GM21619 (cell line): ENCODE results near the gene LCE3D.
"Not testable (repeated sequence)": the region's sequence is repeated elsewhere in the genome, so short reads cannot be mapped to it uniquely, and the experiment has no call there.

Source experiments
- ATAC-seq: cut with Tn5 transposase; IDR thresholded peaks from one replicate; pipeline ENCODE4 v1.9.1; 2021; ENCODE audit not compliant: unreplicated experiment

The LCE3D gene, protein sequence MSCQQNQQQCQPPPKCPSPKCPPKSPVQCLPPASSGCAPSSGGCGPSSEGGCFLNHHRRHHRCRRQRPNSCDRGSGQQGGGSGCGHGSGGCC

DNA sequence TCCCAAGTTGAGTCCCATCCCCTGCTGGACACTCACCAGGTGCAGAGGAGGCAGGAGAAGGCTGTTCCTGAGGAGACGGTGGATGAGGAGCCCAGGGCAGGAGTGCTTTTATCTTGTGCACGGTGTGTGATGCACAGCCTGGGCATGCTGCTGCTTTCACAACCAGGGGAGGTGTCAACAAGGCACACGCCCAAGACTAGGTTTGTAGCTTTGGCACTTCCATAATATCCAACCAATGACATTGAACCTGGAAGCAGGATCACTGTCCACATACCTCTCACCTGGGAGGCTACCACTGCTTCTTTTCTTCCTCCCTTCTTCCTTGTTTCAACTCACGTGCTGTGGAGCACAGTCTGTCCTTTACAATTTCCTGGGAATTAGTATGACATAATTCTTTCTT is at the start of gene LCE3D:
TSS of gene LCE3D (minus strand) at position 84 of the 400 bp plus-strand sequence. CDS start 580 bp downstream, outside the sequence.
- no peak for ATAC-seq

DNA sequence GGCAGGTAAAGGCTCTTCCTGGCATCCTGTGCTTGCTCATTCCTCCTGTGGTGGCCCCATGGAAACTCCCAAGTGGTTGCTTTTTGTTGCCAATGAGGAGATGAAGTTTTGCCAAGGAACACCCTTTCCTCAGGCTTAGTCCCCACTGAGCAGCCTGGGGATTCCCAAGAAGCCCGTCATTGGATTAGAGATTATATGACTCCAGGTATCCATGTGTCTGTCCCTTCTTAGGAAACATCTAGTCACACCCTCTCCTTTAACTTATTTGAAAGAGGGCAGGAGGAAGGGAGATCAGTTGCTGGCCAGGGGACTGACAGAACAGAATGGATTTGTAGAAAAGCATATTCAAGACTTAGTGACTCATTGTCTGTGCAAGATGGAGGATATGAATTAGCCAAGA is 46.4 kb upstream of the LCE3D start:
- ATAC-seq: no peak

DNA sequence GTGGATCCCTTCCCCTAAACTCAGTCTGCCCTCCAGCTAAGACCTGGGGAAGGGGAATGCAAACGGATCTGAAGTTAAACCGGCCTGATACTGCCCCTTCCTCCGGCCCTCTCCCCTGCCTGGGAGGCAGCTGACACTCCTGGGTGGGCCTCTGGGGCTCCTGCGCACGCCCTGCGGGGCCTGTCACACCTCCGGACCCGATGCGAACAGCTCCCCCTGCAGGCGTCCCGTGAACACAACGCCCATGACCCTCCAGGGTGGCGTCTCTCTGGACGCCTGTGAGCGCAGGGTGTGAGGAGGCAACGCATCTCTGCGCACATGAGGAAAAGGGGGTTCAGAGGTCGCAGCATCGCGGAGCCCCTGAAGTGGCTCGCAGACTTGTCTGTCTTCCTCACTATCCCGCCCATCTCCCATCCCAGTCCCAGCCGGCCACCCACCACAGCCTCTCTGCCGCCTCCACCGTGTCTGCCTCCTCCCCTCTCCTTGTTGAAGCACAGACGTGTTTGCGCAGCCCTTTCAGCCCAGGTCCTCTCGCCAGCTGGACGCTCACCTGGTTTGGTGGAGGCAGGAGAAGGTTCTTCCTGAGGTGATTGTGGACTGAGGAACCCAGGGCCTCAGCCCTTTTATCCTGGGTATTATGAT is 43.0 kb upstream of the LCE3D start:
- no peak for ATAC-seq

DNA sequence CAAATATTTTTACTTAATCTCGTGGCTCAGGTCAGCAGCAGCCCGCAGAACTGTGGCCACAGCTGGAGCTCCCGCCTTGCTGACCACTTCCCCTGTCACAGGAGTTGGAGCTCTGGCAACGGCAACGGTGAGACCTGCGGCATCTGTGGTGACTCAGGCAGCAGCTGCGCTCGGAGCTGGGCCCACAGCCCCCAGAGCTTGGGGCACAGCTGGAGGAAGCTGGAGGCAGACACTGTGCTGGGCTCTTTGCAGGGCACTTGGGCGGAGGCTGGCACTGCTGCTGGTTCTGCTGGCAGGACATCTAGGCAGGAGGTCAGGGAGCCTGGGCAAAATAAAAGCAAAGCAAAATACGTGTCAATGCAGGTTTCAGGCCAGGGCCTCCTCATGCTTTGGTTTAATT is 42.5 kb upstream of the LCE3D start, which contains the start of gene LCE3A:
TSS of gene LCE3A (minus strand) at position 301 of the 400 bp plus-strand sequence. CDS start at position 301, 0 bp downstream.
- ATAC-seq: no peak

DNA sequence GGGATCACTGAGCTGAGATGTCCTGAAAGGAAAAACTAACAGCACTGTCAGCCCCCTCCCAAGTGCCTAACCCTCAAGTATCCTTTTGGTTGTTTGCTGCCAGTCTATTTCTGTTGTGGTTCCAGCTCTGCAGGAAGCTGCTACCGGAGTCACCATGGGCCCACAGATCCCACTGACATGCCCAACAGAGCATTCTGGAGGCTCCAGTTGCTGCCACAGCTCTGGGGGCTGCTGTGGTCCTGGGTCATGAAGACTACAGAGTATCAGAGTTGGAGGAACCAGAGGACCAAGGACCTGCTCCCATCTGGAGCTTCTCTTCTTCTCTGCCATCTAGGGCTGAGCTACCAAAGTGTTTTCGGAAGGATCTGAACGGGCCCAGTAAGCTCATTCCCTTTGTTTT is 41.7 kb upstream of the LCE3D start:
- no peak for ATAC-seq

DNA sequence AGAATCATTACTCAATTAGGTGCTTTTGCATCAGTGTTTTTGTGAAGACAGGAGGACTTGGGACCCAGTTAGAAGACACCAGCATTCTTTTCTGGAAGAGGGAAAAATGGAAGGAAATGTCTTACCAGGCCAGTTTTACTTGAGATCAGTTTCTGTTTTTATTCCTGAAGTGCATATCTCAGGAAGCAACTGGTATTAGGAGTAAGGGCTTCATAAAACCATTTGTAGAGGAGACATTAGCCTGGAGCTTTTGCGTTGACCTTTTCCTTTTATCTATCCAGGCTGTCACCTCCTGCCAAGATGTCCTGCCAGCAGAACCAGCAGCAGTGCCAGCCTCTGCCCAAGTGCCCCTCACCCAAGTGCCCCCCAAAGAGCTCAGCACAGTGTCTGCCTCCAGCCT is 33.2 kb upstream of the LCE3D start, which contains the start of gene LCE3B:
TSS of gene LCE3B (plus strand) at position 301 of the 400 bp plus-strand sequence. CDS start at position 301, 0 bp downstream.
- no peak for ATAC-seq

DNA sequence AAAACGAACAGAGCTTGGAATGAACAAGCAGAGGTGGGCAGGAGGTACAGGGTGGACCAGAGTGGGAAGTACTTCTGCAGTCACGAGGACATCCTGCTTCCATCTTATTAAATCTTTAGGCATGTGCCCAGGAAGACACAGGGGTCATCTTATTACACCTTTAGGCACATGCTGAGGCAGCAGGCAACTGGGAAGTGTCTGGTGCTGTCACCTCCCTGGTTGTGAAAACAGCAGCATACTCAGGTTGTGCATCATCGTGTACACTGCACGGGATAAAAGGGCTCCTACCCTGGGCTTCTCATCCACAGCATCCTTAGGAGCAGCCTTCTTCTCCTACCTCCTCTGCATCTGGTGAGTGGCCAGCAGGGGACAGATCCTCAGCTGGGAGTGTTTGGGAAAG is 19.6 kb upstream of the LCE3D start, which contains the start of gene LCE3C:
TSS of gene LCE3C (plus strand) at position 301 of the 400 bp plus-strand sequence. CDS start 498 bp downstream, outside the sequence.
- no peak for ATAC-seq

DNA sequence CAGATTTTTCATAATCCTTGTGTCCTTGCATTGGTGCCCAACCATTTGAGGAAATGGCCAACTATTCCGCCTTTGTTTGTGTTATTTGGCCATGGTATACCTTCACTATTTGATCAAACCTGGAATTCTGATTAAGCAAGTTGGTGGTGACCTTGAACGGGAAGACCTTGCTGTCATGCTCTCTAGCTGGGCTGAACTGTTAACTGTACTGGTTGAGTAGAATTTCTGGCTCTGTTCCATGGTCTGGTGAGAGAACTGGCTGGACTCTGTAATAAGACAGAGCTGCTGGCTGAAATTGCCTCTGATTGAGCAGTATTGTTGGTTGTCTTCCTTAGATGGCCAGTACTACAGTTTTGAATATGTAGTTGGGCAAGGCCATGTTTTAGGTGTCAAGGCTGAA is 16.7 kb upstream of the LCE3D start:
- ATAC-seq: no peak

DNA sequence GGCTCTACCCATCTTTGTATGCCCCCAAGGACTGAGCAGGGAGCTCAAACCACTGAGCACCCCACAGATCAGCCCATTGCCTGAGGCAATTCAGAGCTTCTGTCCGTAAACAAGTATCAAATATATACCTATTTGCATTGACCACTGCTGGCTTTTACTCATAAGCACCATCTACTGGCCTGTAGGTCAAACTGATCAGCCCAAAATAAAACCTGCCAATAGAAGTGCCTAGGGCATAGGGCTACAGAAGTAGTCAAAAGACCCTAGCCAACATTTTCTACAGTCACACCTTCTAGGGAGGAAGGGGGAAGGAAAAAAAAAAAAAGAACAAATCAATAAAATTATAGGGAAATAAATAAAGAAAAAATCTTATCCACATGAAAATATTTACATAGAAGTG is 5.3 kb upstream of the LCE3D start:
- ATAC-seq: no peak

DNA sequence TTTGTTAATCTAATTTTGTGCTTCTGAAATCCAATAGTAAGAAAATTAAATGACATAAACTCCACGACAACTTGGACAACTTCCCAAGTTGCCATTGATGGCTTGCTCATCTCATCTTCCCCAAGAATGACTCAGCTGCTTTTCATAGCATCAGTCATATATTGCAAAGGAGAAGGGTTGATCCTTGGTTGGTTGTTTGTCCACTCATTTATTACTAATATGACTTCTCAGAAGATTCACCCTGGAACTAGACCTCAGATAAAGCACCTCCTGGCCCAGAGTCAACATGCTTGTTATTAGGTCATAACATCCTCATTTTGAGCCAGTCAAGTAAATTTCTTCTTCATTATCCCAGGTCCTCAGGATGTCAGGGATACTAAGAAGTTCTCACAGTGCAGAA is 2.3 kb upstream of the LCE3D start:
- no peak for ATAC-seq

DNA sequence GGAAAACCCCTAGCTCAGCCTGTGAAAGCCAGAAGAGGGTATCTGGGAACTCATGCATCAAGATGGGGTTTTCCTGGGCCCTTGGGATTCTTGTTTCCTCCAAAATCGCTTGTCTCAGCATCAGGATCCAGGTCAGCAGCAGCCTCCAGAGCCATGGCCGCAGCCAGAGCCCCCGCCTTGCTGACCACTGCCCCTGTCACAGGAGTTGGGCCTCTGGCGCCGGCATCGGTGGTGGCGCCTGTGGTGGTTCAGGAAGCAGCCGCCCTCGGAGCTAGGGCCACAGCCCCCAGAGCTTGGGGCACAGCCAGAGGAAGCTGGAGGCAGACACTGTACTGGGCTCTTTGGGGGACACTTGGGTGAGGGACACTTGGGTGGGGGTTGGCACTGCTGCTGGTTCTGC is 790 bp downstream of the LCE3D start:
- ATAC-seq: not testable (repeated sequence)

DNA sequence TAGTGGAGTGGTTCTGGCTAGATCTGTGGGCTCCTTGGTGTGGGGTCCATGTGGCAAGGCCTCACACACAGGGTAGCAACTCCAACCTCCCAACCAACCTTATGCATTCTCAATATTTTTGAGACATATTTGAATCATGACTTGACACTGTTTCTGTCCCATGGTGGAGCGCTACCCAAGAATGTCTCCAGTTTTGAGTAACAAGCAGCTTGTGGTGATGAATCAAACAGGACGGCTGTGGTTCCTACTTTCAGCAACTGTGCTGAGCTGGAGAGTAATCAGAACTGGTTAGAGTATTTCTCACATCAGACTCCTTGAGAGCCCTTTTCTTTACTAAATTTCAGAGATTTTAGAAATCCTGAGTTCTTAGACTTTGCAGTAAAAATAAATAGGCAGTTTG is 3.1 kb downstream of the LCE3D start:
- ATAC-seq: no peak

DNA sequence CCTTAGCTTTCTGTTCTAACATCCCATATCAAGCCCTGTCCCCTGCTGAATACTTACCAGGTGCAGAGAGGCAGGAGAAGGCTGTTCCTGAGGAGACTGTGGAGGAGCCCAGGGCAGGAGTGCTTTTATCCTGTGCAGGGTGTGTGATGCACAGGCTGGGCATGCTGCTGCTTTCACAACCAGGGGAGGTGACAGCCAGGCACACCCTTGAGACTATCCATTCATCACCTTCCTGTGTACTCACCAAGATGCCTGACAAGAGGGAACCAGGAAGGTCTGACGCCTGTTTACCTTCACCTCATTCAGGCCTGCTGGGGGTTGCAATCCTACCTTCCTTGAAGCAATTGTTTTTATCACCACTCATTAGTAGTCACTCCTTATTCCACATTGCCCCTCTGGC is 13.6 kb downstream of the LCE3D start, which contains the start of gene LCE3E:
TSS of gene LCE3E (minus strand) at position 100 of the 400 bp plus-strand sequence. CDS start 572 bp downstream, outside the sequence.
- no peak for ATAC-seq

DNA sequence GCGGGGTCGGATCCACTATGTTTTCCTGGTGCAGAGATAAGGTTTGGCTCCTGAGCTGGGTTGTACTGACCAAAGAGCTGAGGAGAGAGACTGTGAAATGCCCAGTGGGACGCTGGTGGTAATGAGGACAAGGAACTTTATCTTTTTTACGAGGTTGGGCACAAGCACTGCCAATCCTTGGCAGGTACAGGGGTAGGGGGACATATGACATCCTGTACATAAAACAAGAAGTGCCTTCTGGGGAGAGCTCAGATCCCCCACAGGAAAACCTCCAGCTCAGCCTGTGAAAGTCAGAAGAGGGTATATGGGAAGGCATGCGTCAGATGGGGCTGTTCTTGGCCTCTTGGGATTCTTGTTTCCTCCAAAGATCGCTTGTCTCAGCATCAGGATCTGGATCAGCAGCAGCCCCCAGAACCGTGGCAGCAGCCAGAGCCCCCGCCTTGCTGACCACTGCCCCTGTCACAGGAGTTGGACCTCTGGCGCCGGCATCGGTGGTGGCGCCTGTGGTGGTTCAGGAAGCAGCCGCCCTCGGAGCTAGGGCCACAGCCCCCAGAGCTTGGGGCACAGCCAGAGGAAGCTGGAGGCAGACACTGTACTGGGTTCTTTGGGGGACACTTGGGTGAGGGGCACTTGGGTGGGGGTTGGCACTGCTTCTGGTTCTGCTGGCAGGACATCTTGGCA is 14.6 kb downstream of the LCE3D start:
- ATAC-seq: no peak

DNA sequence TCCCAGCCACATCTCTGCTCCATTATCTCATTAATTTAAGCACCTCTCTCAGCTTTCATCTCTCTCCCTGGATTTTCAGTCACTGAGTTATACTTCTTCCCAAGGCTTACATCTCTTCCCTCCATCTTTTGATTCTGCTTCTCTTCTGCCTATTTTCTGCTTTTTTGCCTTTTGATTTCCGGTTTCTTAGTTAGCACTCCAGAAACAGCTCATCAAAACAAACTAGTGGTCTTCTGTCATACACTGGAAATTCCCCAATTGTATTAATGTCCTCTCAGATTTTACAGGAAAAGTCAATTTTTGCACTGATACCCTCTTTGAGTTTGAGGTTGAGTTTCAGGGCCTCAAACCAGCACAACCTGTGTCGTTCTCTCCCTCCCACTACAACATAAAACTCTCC is 15.2 kb downstream of the LCE3D start:
- ATAC-seq: no peak

DNA sequence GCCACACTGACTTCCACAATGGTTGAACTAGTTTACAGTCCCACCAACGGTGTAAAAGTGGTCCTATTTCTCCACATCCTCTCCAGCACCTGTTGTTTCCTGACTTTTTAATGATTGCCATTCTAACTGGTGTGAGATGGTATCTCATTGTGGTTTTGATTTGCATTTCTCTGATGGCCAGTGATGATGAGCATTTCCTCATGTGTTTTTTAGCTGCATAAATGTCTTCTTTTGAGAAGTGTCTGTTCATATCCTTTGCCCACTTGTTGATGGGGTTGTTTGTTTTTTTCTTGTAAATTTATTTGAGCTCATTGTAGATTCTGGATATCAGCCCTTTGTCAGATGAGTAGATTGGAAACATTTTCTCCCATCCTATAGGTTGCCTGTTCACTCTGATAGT is 32.0 kb downstream of the LCE3D start:
- ATAC-seq: not testable (repeated sequence)

DNA sequence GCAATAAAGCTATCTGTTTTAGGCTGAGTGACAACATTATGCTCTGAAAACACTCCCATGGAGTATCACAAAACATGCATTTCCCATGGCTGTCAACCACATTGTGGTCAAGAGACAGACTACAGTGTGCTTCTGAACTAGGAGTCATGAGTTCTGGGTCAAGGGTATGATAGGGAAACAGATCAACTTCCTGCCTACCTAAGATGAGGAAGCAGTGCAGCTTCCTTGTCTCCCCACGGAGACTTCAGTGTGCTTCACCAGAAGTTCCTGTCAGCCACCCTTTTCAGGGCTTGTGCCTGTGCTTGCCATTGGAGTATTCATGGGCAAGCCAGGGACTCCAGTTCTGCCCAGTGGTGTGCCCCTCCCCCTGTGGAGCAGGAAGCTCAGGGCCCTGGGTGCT is 33.6 kb downstream of the LCE3D start:
- no peak for ATAC-seq

DNA sequence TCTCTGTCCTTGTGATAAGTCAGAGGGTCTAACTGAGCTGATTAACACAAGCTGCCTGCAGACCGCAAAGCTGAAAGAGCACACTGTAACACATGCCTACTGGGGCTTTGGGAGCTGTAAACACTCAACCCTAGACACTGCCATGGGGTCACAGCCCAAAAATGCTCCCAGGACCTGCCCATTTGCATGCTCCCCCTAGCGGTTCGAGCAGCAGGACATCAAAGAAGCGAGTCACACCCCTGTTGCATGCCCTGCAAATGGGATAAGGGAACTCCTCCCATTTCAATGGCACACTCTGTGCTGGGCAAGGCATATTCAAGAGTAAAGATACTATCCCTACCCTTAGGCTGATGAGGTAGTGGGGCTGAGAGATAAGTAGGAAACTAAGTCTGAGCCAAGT is 36.5 kb downstream of the LCE3D start:
- no peak for ATAC-seq

DNA sequence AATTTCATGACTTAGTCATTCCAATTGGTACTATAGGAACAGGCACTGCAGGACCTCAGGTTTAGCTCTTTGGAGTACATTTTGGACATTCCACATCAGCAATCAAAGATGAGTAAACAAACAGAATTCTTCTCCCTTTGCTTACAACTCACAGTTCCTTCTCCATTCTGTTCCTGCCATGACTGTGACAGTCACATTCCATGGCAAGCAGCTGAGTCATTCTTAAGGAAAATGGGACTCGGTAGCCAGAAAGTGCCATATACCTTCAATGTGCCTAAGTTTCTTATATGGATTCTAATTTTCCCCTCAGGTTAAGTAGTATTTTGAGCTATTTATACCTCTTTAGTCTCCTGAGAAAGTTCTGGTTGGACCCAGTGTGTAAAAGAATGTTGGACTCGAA is 40.4 kb downstream of the LCE3D start:
- no peak for ATAC-seq

DNA sequence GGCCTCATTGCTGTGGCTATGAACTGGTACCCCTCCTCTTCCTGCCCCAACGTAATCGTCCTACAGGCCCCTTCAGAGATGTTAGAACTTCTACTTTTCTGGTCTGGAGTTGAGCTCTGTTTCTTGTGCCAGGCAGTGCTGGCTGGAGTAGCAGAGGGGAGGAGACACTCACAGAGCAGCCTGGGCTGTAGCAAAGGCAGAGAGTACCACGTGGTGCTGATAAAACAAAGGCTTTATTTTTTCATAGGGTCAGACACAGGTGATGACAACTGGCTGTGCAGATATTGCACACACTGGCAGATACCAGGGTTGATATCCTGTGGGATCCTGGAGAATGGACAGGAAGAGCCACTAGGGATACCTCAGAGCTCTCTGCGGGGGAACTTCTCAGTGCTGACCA is 42.8 kb downstream of the LCE3D start:
- ATAC-seq: no peak

DNA sequence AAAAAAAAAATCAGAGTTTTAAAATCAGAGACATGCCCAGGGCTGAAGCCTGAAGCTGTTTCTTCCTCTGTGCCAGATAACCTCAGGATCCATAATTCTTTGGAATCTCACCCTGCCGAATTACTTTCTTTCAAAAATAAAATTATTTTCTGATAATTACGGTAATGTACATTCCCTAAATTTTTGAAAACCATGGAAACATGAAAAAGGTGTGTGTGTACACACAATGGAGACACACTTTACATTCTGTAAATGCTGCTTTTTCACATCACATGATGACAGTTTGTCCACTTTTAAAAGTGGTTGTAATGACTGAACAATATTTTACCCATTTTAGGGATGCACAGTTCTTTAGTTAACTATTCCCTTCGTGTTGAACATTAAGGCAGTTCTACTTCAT is 44.5 kb downstream of the LCE3D start:
- no peak for ATAC-seq

DNA sequence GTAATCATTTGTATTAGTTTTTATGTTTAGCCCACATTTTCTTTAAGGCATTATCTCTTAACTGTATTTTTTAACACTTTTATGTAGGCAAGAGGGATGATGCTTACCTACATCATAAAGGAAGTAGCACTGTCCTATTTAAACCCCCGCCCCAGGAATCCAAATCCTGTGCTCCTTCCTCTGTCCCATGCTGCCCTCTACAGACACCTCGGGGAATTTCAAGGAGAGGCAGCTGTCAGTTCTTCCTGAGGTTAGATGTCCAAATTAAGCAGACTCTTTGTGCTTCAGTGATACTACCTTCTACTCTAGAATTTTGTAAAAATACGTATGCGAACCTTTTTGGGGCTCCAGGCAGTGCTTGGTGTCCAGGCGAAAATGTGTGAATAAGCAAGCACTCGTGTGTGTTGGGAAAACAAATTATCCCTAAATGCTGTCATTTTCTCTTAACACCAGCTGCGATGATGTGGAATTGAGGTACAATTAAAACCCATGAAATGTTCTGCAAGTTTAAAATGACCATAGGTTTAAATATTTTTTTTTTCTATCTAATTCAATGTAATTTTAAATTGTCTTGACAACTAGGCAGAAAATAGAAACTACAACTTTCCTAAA is 46.9 kb downstream of the LCE3D start:
- no peak for ATAC-seq
